ENCODE results near the gene SERPINF2. TPM values are rescaled to one million over a fixed set of nuclear protein-coding genes. Genes with fewer than 3 reads are reported as not detected.

SERPINF2 gene
- total RNA-seq, 1 donor from 2014 or later: 0.19 TPM

GRCh38 chr17:1710807-1711553, 31.7 kb upstream of the SERPINF2 start:
- H3K4me1 Mint-ChIP-seq: peaks cover 20% of the 10 kb centered on the region
- peak overlapping the region; percentile 85 for H3K4me3 Mint-ChIP-seq
- H3K27me3 Mint-ChIP-seq (ENCODE audit: low read depth): peaks cover 13% of the 10 kb centered on the region
- no peak for TF ChIP-seq CTCF (conservative IDR thresholded peaks at IDR 0.05)
- H3K36me3 Mint-ChIP-seq (ENCODE audit: low read depth): no peaks in the 10 kb centered on the region
- H3K9me3 Mint-ChIP-seq: no peaks in the 10 kb centered on the region
- H3K27ac Mint-ChIP-seq (ENCODE audit: unreplicated experiment): no peak overlapping the region
- DNase-seq (ENCODE audit: low read depth, low spot score): no peak

DNA sequence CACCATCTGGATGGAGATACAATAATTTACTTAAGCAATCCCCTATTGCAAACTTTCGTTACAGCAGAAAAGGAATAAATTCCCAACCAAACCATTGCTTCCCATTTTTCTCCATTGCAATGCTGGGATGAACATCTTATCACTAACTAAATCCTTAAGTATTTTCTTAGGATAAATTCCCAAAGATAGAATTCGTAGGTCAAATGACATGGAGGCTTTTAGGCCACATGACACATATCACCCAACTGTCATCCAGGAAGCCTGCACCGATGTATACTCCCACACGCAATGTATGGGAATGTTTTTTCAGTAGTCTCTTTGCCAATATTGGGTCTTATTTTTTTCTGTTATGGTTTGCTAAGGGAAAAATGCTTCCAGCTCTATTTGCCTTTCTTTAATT, 30.9 kb upstream of the SERPINF2 start:
- no peaks in the 10 kb centered on the region for H3K36me3 Mint-ChIP-seq (ENCODE audit: low read depth)
- H3K27ac Mint-ChIP-seq (ENCODE audit: unreplicated experiment): no peak overlapping the region
- peaks cover 13% of the 10 kb centered on the region for H3K27me3 Mint-ChIP-seq (ENCODE audit: low read depth)
- H3K4me3 Mint-ChIP-seq: peak overlapping the region; percentile 85
- no peaks in the 10 kb centered on the region for H3K9me3 Mint-ChIP-seq
- H3K4me1 Mint-ChIP-seq: peaks cover 20% of the 10 kb centered on the region
- no peak for TF ChIP-seq CTCF (conservative IDR thresholded peaks at IDR 0.05)
- DNase-seq (ENCODE audit: low read depth, low spot score): no peak

GRCh38 chr17:1712271-1712670, 30.4 kb upstream of the SERPINF2 start:
- peaks cover 13% of the 10 kb centered on the region for H3K27me3 Mint-ChIP-seq (ENCODE audit: low read depth)
- peaks cover 25% of the 10 kb centered on the region for H3K4me1 Mint-ChIP-seq
- no peaks in the 10 kb centered on the region for H3K9me3 Mint-ChIP-seq
- no peaks in the 10 kb centered on the region for H3K36me3 Mint-ChIP-seq (ENCODE audit: low read depth)
- no peak overlapping the region for H3K27ac Mint-ChIP-seq (ENCODE audit: unreplicated experiment)
- peak overlapping the region; percentile 87 for H3K4me3 Mint-ChIP-seq
- TF ChIP-seq CTCF (conservative IDR thresholded peaks at IDR 0.05): no peak
- DNase-seq (ENCODE audit: low read depth, low spot score): no peak

DNA sequence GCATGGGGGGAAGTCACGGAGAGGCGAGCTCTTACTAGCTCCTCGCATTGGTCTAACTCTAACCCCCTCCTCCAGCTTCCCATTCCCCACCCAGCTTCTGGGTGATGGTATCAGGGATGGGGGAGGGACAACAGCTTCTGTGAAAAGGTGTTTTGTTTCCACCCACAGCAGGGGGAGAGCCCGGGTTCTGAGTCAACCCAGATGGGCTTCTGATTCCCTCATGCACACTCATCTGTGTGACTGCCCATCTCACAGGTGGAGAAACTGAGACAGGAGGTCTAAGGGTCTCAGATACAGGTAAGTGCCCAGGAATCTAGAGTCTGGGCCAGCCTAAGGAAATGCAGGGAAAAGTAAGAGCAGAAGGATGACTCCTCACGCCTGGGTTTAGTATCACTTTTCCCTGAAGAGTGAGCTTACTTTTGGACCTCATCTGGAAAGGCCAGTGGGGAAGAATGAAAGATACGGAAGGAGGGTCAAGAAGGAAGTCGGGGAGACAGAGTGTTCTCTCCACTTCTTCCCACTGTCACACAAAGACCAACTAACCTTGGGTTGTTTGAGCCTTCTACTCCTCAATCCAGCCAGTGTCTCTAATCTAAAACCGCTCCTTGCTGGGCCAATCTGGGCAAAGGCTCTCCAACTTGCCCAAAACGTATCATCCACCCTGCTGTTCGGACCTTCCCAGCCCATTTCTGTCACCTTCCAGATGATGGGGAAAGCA, 29.4 kb upstream of the SERPINF2 start:
- no peak for DNase-seq (ENCODE audit: low read depth, low spot score)
- Mint-ChIP-seq H3K36me3 (ENCODE audit: low read depth) (no peaks in the 10 kb centered on the region), H3K27me3 (ENCODE audit: low read depth) (peaks cover 13% of the 10 kb centered on the region), H3K4me3 (peak overlapping the region; percentile 87), H3K9me3 (no peaks in the 10 kb centered on the region), H3K4me1 (peaks cover 30% of the 10 kb centered on the region), H3K27ac (ENCODE audit: unreplicated experiment) (peak overlapping the region; percentile 76)
- no peak for TF ChIP-seq CTCF (conservative IDR thresholded peaks at IDR 0.05)

GRCh38 chr17:1713878-1714426, 28.7 kb upstream of the SERPINF2 start:
- H3K36me3 Mint-ChIP-seq (ENCODE audit: low read depth): no peaks in the 10 kb centered on the region
- H3K27me3 Mint-ChIP-seq (ENCODE audit: low read depth): peaks cover 11% of the 10 kb centered on the region
- peak overlapping the region; percentile 95 for H3K27ac Mint-ChIP-seq (ENCODE audit: unreplicated experiment)
- no peaks in the 10 kb centered on the region for H3K9me3 Mint-ChIP-seq
- peak; percentile 56 for TF ChIP-seq CTCF (conservative IDR thresholded peaks at IDR 0.05)
- peak; percentile 41 for DNase-seq (ENCODE audit: low read depth, low spot score)
- peaks cover 30% of the 10 kb centered on the region for H3K4me1 Mint-ChIP-seq
- peak overlapping the region; percentile 87 for H3K4me3 Mint-ChIP-seq
